Measurements from ENCODE around the gene DDX17.
"Not testable (repeated sequence)": the region's sequence is repeated elsewhere in the genome, so short reads cannot be mapped to it uniquely, and the experiment has no call there.

Gene DDX17

GRCh38 chr22:38490915-38491314 is 15.2 kb downstream of the DDX17 start:
- no peak for DNase-seq

- no peak for DNase-seq
Observed at GRCh38 chr22:38490475-38490874, 15.6 kb downstream of the DDX17 start.

GRCh38 chr22:38489561-38490145 is 16.5 kb downstream of the DDX17 start:
- DNase-seq: no peak

GRCh38 chr22:38489142-38489541 is 17.0 kb downstream of the DDX17 start:
- no peak for DNase-seq

- no peak for DNase-seq
Observed at GRCh38 chr22:38487946-38488345, 18.2 kb downstream of the DDX17 start.

GRCh38 chr22:38485783-38486182 is 20.3 kb downstream of the DDX17 start:
- DNase-seq: no peak

- DNase-seq: no peak
Observed at GRCh38 chr22:38484244-38484643, 21.9 kb downstream of the DDX17 start.

GRCh38 chr22:38482662-38483308 is 23.3 kb downstream of the DDX17 start:
- no peak for DNase-seq

GRCh38 chr22:38481871-38482332 is 24.2 kb downstream of the DDX17 start:
- no peak for DNase-seq

GRCh38 chr22:38481162-38481870 is 24.8 kb downstream of the DDX17 start:
- DNase-seq: no peak

GRCh38 chr22:38479096-38479837 is 26.8 kb downstream of the DDX17 start:
- DNase-seq: no peak

GRCh38 chr22:38477585-38477984 is 28.5 kb downstream of the DDX17 start:
- DNase-seq: no peak

- no peak for DNase-seq
Observed at GRCh38 chr22:38474003-38474607, 32.0 kb downstream of the DDX17 start.

- no peak for DNase-seq
Observed at GRCh38 chr22:38471237-38471636, 34.9 kb downstream of the DDX17 start.

- not testable (repeated sequence) for DNase-seq
Observed at GRCh38 chr22:38470179-38470578, 35.9 kb downstream of the DDX17 start.

- DNase-seq: no peak
Observed at GRCh38 chr22:38469306-38469781, 36.8 kb downstream of the DDX17 start.

GRCh38 chr22:38468443-38469305 is 37.4 kb downstream of the DDX17 start:
- DNase-seq: no peak

- DNase-seq: no peak
Observed at GRCh38 chr22:38467904-38468442, 38.1 kb downstream of the DDX17 start, which contains the start of gene KDELR3. KDELR3 (plus strand) TSS chr22:38468096; CDS start chr22:38468234, 138 bp downstream.

- no peak for DNase-seq
Observed at GRCh38 chr22:38467438-38467903, 38.6 kb downstream of the DDX17 start.

GRCh38 chr22:38465673-38466490 is 40.2 kb downstream of the DDX17 start:
- DNase-seq: no peak
